22Rv1 (cell line): ENCODE results near the gene SELENOM.

ENCODE experiments used
- CTCF ChIP-seq: fragments of 450-650 bp; IDR thresholded peaks from 2 replicates; pipeline ENCODE4 v1.5.1; 2017; ENCODE audit warnings: mild to moderate bottlenecking
- ZFX ChIP-seq: fragments of 450-650 bp; IDR thresholded peaks from 2 replicates; pipeline ENCODE4 v1.6.1; 2017; ENCODE audit warnings: antibody characterized with exemption, borderline replicate concordance

GRCh38 chr22:31124290-31124689 lies 16.9 kb upstream of the SELENOM start:
- TF ChIP-seq CTCF (no peak), ZFX (no peak)
